ENCODE measurements around the gene TLX2. TPM values are rescaled to one million over a fixed set of nuclear protein-coding genes. Genes with fewer than 3 reads are reported as not detected.
A peak's percentile ranks its signal among the peaks of the same experiment; 100 is the strongest.

TLX2 gene
- total and polyA plus RNA-seq, 2 of the 13 experiments (the other 11 are each of a cell fraction or from before 2014, with no cell fraction given) = 0.05 to 0.20 TPM

GRCh38 chr2:74507145-74507925, 6.9 kb upstream of the TLX2 start, which contains the start of gene PCGF1 (continued):
- TF ChIP-seq ZNF383 (CRISPR knock-in tag; IDR thresholded peaks at IDR 0.05; ENCODE audit: borderline replicate concordance) = peak; percentile 97
- TF ChIP-seq PRDM10 (CRISPR knock-in tag; IDR thresholded peaks at IDR 0.05; ENCODE audit: low read depth) = peak; percentile 89
- TF ChIP-seq EZH2 (conservative IDR thresholded peaks at IDR 0.05; ENCODE audit: low read depth, low read length) = no peak
- TF ChIP-seq SPEN (CRISPR knock-in tag; IDR thresholded peaks at IDR 0.05; ENCODE audit: low read depth) = peak; percentile 93
- no peak for TF ChIP-seq ZNF282 (IDR thresholded peaks at IDR 0.05; ENCODE audit: partially characterized antibody)
- TF ChIP-seq MED8 (CRISPR knock-in tag; IDR thresholded peaks at IDR 0.05; ENCODE audit: insufficient replicate concordance) = no peak
- peak; percentile 59 for TF ChIP-seq HMG20B (CRISPR knock-in tag; conservative IDR thresholded peaks at IDR 0.05)
- TF ChIP-seq ZNF670 (CRISPR knock-in tag; IDR thresholded peaks at IDR 0.05; ENCODE audit: borderline replicate concordance) = peak; percentile 56; the same call in 1 of the 2 replicates
- TF ChIP-seq ZNF460 (CRISPR knock-in tag; IDR thresholded peaks at IDR 0.05; ENCODE audit: borderline replicate concordance) = no peak
- peak; percentile 85 for TF ChIP-seq DMAP1 (CRISPR knock-in tag; IDR thresholded peaks at IDR 0.05)
- TF ChIP-seq ATF6 (CRISPR knock-in tag; conservative IDR thresholded peaks at IDR 0.05) = no peak; the same call in 1 of the 2 replicates
- no peak; the same call in 1 of the 2 replicates for TF ChIP-seq ZNF225 (CRISPR knock-in tag; IDR thresholded peaks at IDR 0.05)
- peak in 1 of 2 experiments; percentile 73; a peak in 2 of 4 replicates for TF ChIP-seq POLR2A (IDR thresholded peaks at IDR 0.05; ENCODE audit: insufficient read depth in 1 of 2, low read depth in 2 of 2, low read length in 2 of 2)
- TF ChIP-seq SP1 (IDR thresholded peaks at IDR 0.05) = no peak
- 0 out of 2 replicates have a peak, but pooled peaks have one; percentile 33 for TF ChIP-seq SP1 (CRISPR knock-in tag; IDR thresholded peaks at IDR 0.05)
- no peak for TF ChIP-seq ZNF234 (CRISPR knock-in tag; conservative IDR thresholded peaks at IDR 0.05)
- no peak for TF ChIP-seq ZNF513 (CRISPR knock-in tag; conservative IDR thresholded peaks at IDR 0.05)
- no peak for TF ChIP-seq SNRNP70 (IDR thresholded peaks at IDR 0.05; ENCODE audit: low read depth, low read length)
- peak; percentile 91 for TF ChIP-seq TAF1 (CRISPR knock-in tag; IDR thresholded peaks at IDR 0.05)
- TF ChIP-seq ZBTB4 (CRISPR knock-in tag; IDR thresholded peaks at IDR 0.05; ENCODE audit: borderline replicate concordance) = peak; percentile 63; the same call in 1 of the 2 replicates

All from HepG2 (cell line).